B cell (primary cell): Measurements from ENCODE around the gene PARVB. TPM values are rescaled to one million over a fixed set of nuclear protein-coding genes. Genes with fewer than 3 reads are reported as not detected.

Experiments
- ATAC-seq: fragments of 200-7000 bp; cut with Tn5 transposase; one replicate; pipeline ENCODE4 v1.10.0; 2021; ENCODE audit warnings: low read depth, mild to moderate bottlenecking, moderate number of reproducible peaks, moderate library complexity
- CTCF ChIA-PET: fragments of 350-600 bp; sonication (Branson Sonifier 250); formaldehyde crosslinking; loops from one replicate; lab custom pipeline; 2021; ENCODE audit warnings: antibody characterized with exemption, inconsistent platforms; lab: Charles Lee
- POLR2A ChIA-PET: fragments of 350-600 bp; sonication (Branson Sonifier 250); formaldehyde crosslinking; loops from one replicate; lab custom pipeline; 2021; ENCODE audit warnings: antibody characterized with exemption; lab: Charles Lee
- DNase-seq: peaks from one replicate; pipeline ENCODE4 v3.0.0; 2013
- H2AFZ ChIP-seq: 2 replicates; pipeline ENCODE4 v1.6.1; 2012; ENCODE audit warnings: mild to moderate bottlenecking, low read depth, low read length; ENCODE audit not compliant: insufficient read depth, poor library complexity, severe bottlenecking
- H3K27ac ChIP-seq, 2 donors: 1 replicate in 1 of 2; 2 replicates in 1 of 2; pipeline ENCODE4 v1.5.1; 2012 to 2013; ENCODE audit warnings: low read length in 2 of 2, mild to moderate bottlenecking in 2 of 2, moderate library complexity in 1 of 2
- H3K27me3 ChIP-seq, 4 experiments: fragments of 200-600 bp in 1 of 4; sonication (generic) in 1 of 4; replicated peaks in 1 of 4; 1 replicate in 2 of 4; 2 replicates in 2 of 4; pipeline versions ENCODE4 v1.6.1 to v1.7.0; 2013 to 2016; ENCODE audit warnings: low read length in 3 of 4, mild to moderate bottlenecking in 2 of 4, mixed read lengths in 1 of 4, moderate library complexity in 1 of 4; ENCODE audit not compliant: insufficient read depth in 4 of 4, control insufficient read depth in 3 of 4; ENCODE audit errors: control extremely low read depth in 1 of 4
- H3K36me3 ChIP-seq, 2 experiments: replicated peaks in 1 of 2; 1 replicate in 1 of 2; 2 replicates in 1 of 2; pipeline versions ENCODE4 v1.6.1 to v1.7.1; 2013; ENCODE audit warnings: low read length in 1 of 2; ENCODE audit not compliant: insufficient read depth in 2 of 2, control insufficient read depth in 1 of 2; ENCODE audit errors: control extremely low read depth in 1 of 2, extremely low read depth in 1 of 2
- H3K4me1 ChIP-seq, 2 donors: fragments of 200-600 bp in 1 of 2; sonication (generic) in 1 of 2; 1 replicate in 1 of 2; 2 replicates in 1 of 2; pipeline versions ENCODE4 v1.5.1 to v1.6.1; 2013 to 2017; ENCODE audit warnings: low read length in 2 of 2; ENCODE audit not compliant: control insufficient read depth in 2 of 2, insufficient read depth in 2 of 2
- H3K4me2 ChIP-seq: replicated peaks from 2 replicates; pipeline ENCODE3; 2012; ENCODE audit warnings: mild to moderate bottlenecking, low read depth, low read length; ENCODE audit not compliant: poor library complexity, severe bottlenecking
- H3K4me3 ChIP-seq, 5 experiments: fragments of 200-600 bp in 1 of 5; sonication (generic) in 1 of 5; 1 replicate in 3 of 5; 2 replicates in 2 of 5; pipeline versions ENCODE4 v1.5.1 to v1.7.0; 2011 to 2016; ENCODE audit warnings: low read length in 4 of 5, mild to moderate bottlenecking in 4 of 5, low read depth in 2 of 5, control low read depth in 1 of 5, moderate library complexity in 1 of 5; ENCODE audit not compliant: insufficient read depth in 1 of 5; ENCODE audit errors: control extremely low read depth in 1 of 5, extremely low read depth in 1 of 5
- H3K79me2 ChIP-seq: fragments of 200-600 bp; sonication (generic); one replicate; pipeline ENCODE4 v1.6.0; 2016; ENCODE audit warnings: low read length; ENCODE audit not compliant: control insufficient read depth, insufficient read depth
- H3K9ac ChIP-seq: fragments of 200-600 bp; sonication (generic); 2 replicates; pipeline ENCODE4 v1.6.1; 2017; ENCODE audit warnings: mild to moderate bottlenecking, low read length, moderate library complexity
- H3K9me3 ChIP-seq, 3 donors: one replicate each; pipeline versions ENCODE4 v1.6.1 to v1.7.1; 2013; ENCODE audit warnings: low read length in 2 of 3; ENCODE audit not compliant: control insufficient read depth in 2 of 3, insufficient read depth in 1 of 3; ENCODE audit errors: control extremely low read depth in 1 of 3
- H4K20me1 ChIP-seq: 2 replicates; pipeline ENCODE4 v1.6.0; 2012; ENCODE audit warnings: mild to moderate bottlenecking, low read length; ENCODE audit not compliant: insufficient read depth, control insufficient read depth, poor library complexity, severe bottlenecking
- H3K27ac Mint-ChIP-seq: one replicate; pipeline ENCODE4 v1.8.0; 2021; ENCODE audit warnings: mixed read lengths
- H3K27me3 Mint-ChIP-seq: one replicate; pipeline ENCODE4 v1.8.0; 2021; ENCODE audit warnings: mixed read lengths
- H3K4me1 Mint-ChIP-seq: one replicate; pipeline ENCODE4 v1.8.0; 2021; ENCODE audit warnings: mixed read lengths
- H3K4me3 Mint-ChIP-seq: one replicate; pipeline ENCODE4 v1.8.0; 2021; ENCODE audit warnings: mixed read lengths
- H3K9me3 Mint-ChIP-seq: one replicate; pipeline ENCODE4 v1.8.0; 2022; ENCODE audit warnings: mixed read lengths; ENCODE audit not compliant: insufficient read depth
- CTCF ChIP-seq: fragments of 200-600 bp; IDR thresholded peaks from one replicate; pipeline ENCODE4 v1.8.0; 2022; ENCODE audit warnings: antibody characterized with exemption, mild to moderate bottlenecking
- EZH2 ChIP-seq: IDR thresholded peaks from 2 replicates; pipeline ENCODE4 v1.6.1; 2012; ENCODE audit warnings: borderline replicate concordance, low read depth, mild to moderate bottlenecking, moderate library complexity, low read length; ENCODE audit not compliant: insufficient read depth, poor library complexity, severe bottlenecking
- WGBS: methylation state at CpG from one replicate; pipeline ENCODE4 v1.1.5; 2013; ENCODE audit warnings: missing lambda C conversion rate; ENCODE audit not compliant: insufficient coverage; 5-methylcytosine and 5-hydroxymethylcytosine counted together
- intact Hi-C: fragments of 100-400 bp; cut with micrococcal nuclease; formaldehyde crosslinking; loops from one replicate; pipeline ENCODE4 v1.10.0; 2022
- polyA plus RNA-seq: library from polyadenylated mRNA; depleted of rRNA; stranded (reverse); fragments of >200 nt; gene quantifications from 2 replicates; pipeline ENCODE4 v1.2.3, GENCODE V29; 2012
- total RNA-seq, 2 donors: library from RNA; stranded (reverse); fragments of 120-200 nt in 1 of 2; gene quantifications; 1 replicate in 1 of 2; 2 replicates in 1 of 2; pipeline versions ENCODE4 v1.2.3 to v1.2.4, GENCODE V29; 2013 to 2022

The PARVB gene
- total and polyA plus RNA-seq, 2 donors (not counting 1 experiment from before 2014, with no cell fraction given) = 48.0 to 49.4 TPM

- H3K4me1 ChIP-seq = peaks cover 13 to 25% of the 10 kb centered on the region in 2 donors
- H3K4me1 Mint-ChIP-seq = peaks cover 37% of the 10 kb centered on the region
- 98% methylated on average over 7 of the region's 9 CpGs for WGBS
- peaks cover 0 to 79% of the 10 kb centered on the region in 2 experiments for H3K36me3 ChIP-seq
- no peaks in the 10 kb centered on the region for H3K9me3 Mint-ChIP-seq
- no peak overlapping the region for H3K27ac Mint-ChIP-seq
- H3K9me3 ChIP-seq = peaks cover 0 to 6% (median 0%) of the 10 kb centered on the region in 3 donors
- ATAC-seq (no peak), DNase-seq (no peak)
- H3K4me3 Mint-ChIP-seq = no peak overlapping the region
- peaks cover 93% of the 10 kb centered on the region for H4K20me1 ChIP-seq
- ChIA-PET CTCF (interaction anchor here (1.2 to 1.9 kb wide), 2 partner anchors 11 to 203 kb away, joined by 3 to 7 read pairs; no protein-coding TSS in a partner anchor), POLR2A (interaction anchor here (1.0 kb wide), 1 partner anchor 15 kb away, joined by 3 read pairs; no protein-coding TSS in a partner anchor)
- intact Hi-C loops = no loop called here
- H3K27ac ChIP-seq = no peak overlapping the region
- H3K9ac ChIP-seq = no peak overlapping the region
- H2AFZ ChIP-seq = no peak overlapping the region
- no peaks in the 10 kb centered on the region for H3K27me3 ChIP-seq
- H3K4me2 ChIP-seq = no peak overlapping the region
- H3K27me3 Mint-ChIP-seq = no peaks in the 10 kb centered on the region
- TF ChIP-seq CTCF (no peak), EZH2 (no peak)
- peaks cover 35% of the 10 kb centered on the region for H3K79me2 ChIP-seq
- no peak overlapping the region for H3K4me3 ChIP-seq
Measured at GRCh38 chr22:44196241-44196640, 172.1 kb downstream of the PARVB start.

DNA sequence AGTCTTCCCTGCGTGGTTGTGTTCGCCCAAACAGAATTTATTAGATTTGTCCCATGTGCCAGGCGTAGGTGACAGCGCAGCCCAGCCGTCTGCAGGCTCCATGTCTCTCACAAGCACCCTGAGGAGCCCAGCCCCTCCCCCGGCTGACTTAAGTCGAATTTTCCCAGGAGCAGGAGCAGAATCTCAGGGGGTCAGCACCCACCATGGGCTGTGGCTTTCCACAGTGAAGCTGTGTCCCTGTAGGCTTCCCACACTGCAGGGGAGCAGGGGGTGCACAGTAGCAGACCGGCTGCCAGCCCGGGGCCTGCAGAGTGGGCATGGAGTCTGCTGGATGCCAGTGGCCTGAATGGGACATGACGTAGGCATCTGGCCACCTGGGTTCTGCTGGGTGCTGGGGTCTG is 172.6 kb downstream of the PARVB start:
- H3K9ac ChIP-seq = no peak overlapping the region
- Mint-ChIP-seq H3K9me3 (no peaks in the 10 kb centered on the region), H3K27me3 (no peaks in the 10 kb centered on the region), H3K4me3 (no peak overlapping the region), H3K27ac (no peak overlapping the region), H3K4me1 (peaks cover 32% of the 10 kb centered on the region)
- DNase-seq (no peak), ATAC-seq (no peak)
- H3K4me3 ChIP-seq = no peak overlapping the region
- ChIA-PET CTCF (no interaction called here), POLR2A (interaction anchor here (1.0 kb wide), 1 partner anchor 15 kb away, joined by 3 read pairs; no protein-coding TSS in a partner anchor)
- no peak overlapping the region for H3K4me2 ChIP-seq
- H3K27me3 ChIP-seq = no peaks in the 10 kb centered on the region
- H4K20me1 ChIP-seq = peaks cover 93% of the 10 kb centered on the region
- 98% methylated on average over 10 of the region's 10 CpGs for WGBS
- TF ChIP-seq CTCF (no peak), EZH2 (no peak)
- intact Hi-C loops = no loop called here
- peaks cover 0 to 6% (median 0%) of the 10 kb centered on the region in 3 donors for H3K9me3 ChIP-seq
- H2AFZ ChIP-seq = no peak overlapping the region
- peaks cover 9 to 20% of the 10 kb centered on the region in 2 donors for H3K4me1 ChIP-seq
- peaks cover 0 to 84% of the 10 kb centered on the region in 2 experiments for H3K36me3 ChIP-seq
- H3K79me2 ChIP-seq = peaks cover 32% of the 10 kb centered on the region
- H3K27ac ChIP-seq = no peak overlapping the region
